Hepatocyte (in vitro differentiated cells): Measurements from ENCODE around the gene CIAO3. TPM values are rescaled to one million over a fixed set of nuclear protein-coding genes. Genes with fewer than 3 reads are reported as not detected.

ENCODE experiments used
- DNase-seq: peaks from one replicate; pipeline ENCODE4 v3.0.0-alpha.2; 2016; ENCODE audit warnings: low spot score
- H2AFZ ChIP-seq: fragments of 200-600 bp; sonication (generic); 2 replicates; pipeline ENCODE4 v1.6.0; 2016; ENCODE audit warnings: antibody characterized with exemption, mild to moderate bottlenecking
- H3K27ac ChIP-seq: fragments of 200-600 bp; sonication (generic); 2 replicates; pipeline ENCODE4 v1.5.1; 2016; ENCODE audit warnings: mild to moderate bottlenecking
- H3K27me3 ChIP-seq: fragments of 200-600 bp; sonication (generic); 2 replicates; pipeline ENCODE4 v1.6.1; 2016
- H3K36me3 ChIP-seq: fragments of 200-600 bp; sonication (generic); replicated peaks from 2 replicates; pipeline ENCODE4 v1.5.1; 2016; ENCODE audit warnings: low read depth; ENCODE audit not compliant: insufficient read depth
- H3K4me1 ChIP-seq: fragments of 200-600 bp; sonication (generic); 2 replicates; pipeline ENCODE4 v1.5.1; 2016; ENCODE audit warnings: mild to moderate bottlenecking, moderate library complexity; ENCODE audit not compliant: insufficient read depth
- H3K4me2 ChIP-seq: fragments of 200-600 bp; sonication (generic); 2 replicates; pipeline ENCODE4 v1.6.0; 2016
- H3K4me3 ChIP-seq: fragments of 200-600 bp; sonication (generic); 2 replicates; pipeline ENCODE4 v1.5.1; 2016; ENCODE audit warnings: mild to moderate bottlenecking
- H3K79me2 ChIP-seq: fragments of 200-600 bp; sonication (generic); 2 replicates; pipeline ENCODE4 v1.6.0; 2017; ENCODE audit warnings: mild to moderate bottlenecking
- H3K9me2 ChIP-seq: fragments of 200-600 bp; sonication (generic); replicated peaks from 2 replicates; pipeline ENCODE4 v1.6.0; 2017; ENCODE audit warnings: mild to moderate bottlenecking; ENCODE audit not compliant: insufficient read depth
- H3K9me3 ChIP-seq: fragments of 200-600 bp; sonication (generic); 2 replicates; pipeline ENCODE4 v1.5.1; 2016; ENCODE audit warnings: low read depth, mild to moderate bottlenecking
- H4K20me1 ChIP-seq: fragments of 200-600 bp; sonication (generic); 2 replicates; pipeline ENCODE4 v1.6.0; 2016; ENCODE audit warnings: mild to moderate bottlenecking; ENCODE audit not compliant: insufficient read depth, poor library complexity, severe bottlenecking
- CTCF ChIP-seq: fragments of 200-600 bp; sonication (generic); IDR thresholded peaks from 2 replicates; pipeline ENCODE4 v1.5.1; 2016; ENCODE audit warnings: antibody characterized with exemption, mild to moderate bottlenecking; ENCODE audit not compliant: poor library complexity
- EZH2 ChIP-seq: fragments of 200-600 bp; sonication (generic); IDR thresholded peaks from 2 replicates; pipeline ENCODE4 v1.6.1; 2016; ENCODE audit warnings: antibody characterized with exemption, mild to moderate bottlenecking, borderline replicate concordance
- EZH2phosphoT487 ChIP-seq: fragments of 200-600 bp; sonication (generic); IDR thresholded peaks from one replicate; pipeline ENCODE4 v1.6.1; 2018; ENCODE audit warnings: antibody characterized with exemption, mild to moderate bottlenecking, low read depth, moderate library complexity; ENCODE audit not compliant: unreplicated experiment, severe bottlenecking
- WGBS: methylation state at CpG from one replicate; pipeline ENCODE4 v1.1.6; 2016; ENCODE audit warnings: low lambda C conversion rate; ENCODE audit errors: missing lambda C conversion rate; 5-methylcytosine and 5-hydroxymethylcytosine counted together
- polyA plus RNA-seq: library from polyadenylated mRNA; unstranded; fragments of >200 nt; fragmentation: Nextera tagmentation; extraction: Ambion mirVana; gene quantifications from 2 replicates; pipeline ENCODE4 v1.2.1, GENCODE V29; 2016
- total RNA-seq: library from RNA; depleted of rRNA; stranded (reverse); fragments of >200 nt; gene quantifications from 2 replicates; pipeline ENCODE4 v1.2.3, GENCODE V29; 2014

The CIAO3 gene
- total and polyA plus RNA-seq, 2 experiments from 2014 or later: 39.0 to 42.8 TPM

- Histone ChIP-seq H3K9me3 (no peaks in the 10 kb centered on the region), H3K36me3 (no peaks in the 10 kb centered on the region), H3K27me3 (peaks cover 7% of the 10 kb centered on the region), H4K20me1 (no peaks in the 10 kb centered on the region), H3K4me3 (no peak overlapping the region), H3K4me2 (no peak overlapping the region), H3K9me2 (no peaks in the 10 kb centered on the region), H3K4me1 (peaks cover 17% of the 10 kb centered on the region), H2AFZ (no peak overlapping the region), H3K27ac (no peak overlapping the region), H3K79me2 (no peaks in the 10 kb centered on the region)
- WGBS: 95% methylated on average over 36 of the region's 37 CpGs
- DNase-seq: no peak
- TF ChIP-seq EZH2 (no peak), EZH2phosphoT487 (no peak), CTCF (no peak)
Measured at GRCh38 chr16:729768-730665, 10.8 kb downstream of the CIAO3 start.

GRCh38 chr16:728890-729744 lies 11.7 kb downstream of the CIAO3 start:
- peak overlapping the region; percentile 99 for H3K4me2 ChIP-seq
- H3K9me3 ChIP-seq: no peaks in the 10 kb centered on the region
- no peak for DNase-seq
- WGBS: 71% methylated on average over 47 of the region's 55 CpGs
- H3K27ac ChIP-seq: no peak overlapping the region
- H3K79me2 ChIP-seq: no peaks in the 10 kb centered on the region
- no peak overlapping the region for H3K4me3 ChIP-seq
- H2AFZ ChIP-seq: no peak overlapping the region
- H4K20me1 ChIP-seq: no peaks in the 10 kb centered on the region
- TF ChIP-seq CTCF (no peak), EZH2phosphoT487 (no peak), EZH2 (no peak)
- H3K27me3 ChIP-seq: peaks cover 7% of the 10 kb centered on the region
- no peaks in the 10 kb centered on the region for H3K36me3 ChIP-seq
- no peaks in the 10 kb centered on the region for H3K9me2 ChIP-seq
- H3K4me1 ChIP-seq: peaks cover 17% of the 10 kb centered on the region

GRCh38 chr16:728131-728889 lies 12.5 kb downstream of the CIAO3 start:
- 2% methylated on average over 8 of the region's 80 CpGs for WGBS
- Histone ChIP-seq H3K9me2 (no peaks in the 10 kb centered on the region), H3K4me1 (peaks cover 17% of the 10 kb centered on the region), H4K20me1 (no peaks in the 10 kb centered on the region), H3K27me3 (peaks cover 7% of the 10 kb centered on the region), H3K36me3 (no peaks in the 10 kb centered on the region), H3K4me3 (peak overlapping the region; percentile 38), H3K27ac (no peak overlapping the region), H3K4me2 (peak overlapping the region; percentile 99), H3K79me2 (no peaks in the 10 kb centered on the region), H2AFZ (peak overlapping the region; percentile 45), H3K9me3 (no peaks in the 10 kb centered on the region)
- TF ChIP-seq EZH2 (no peak), CTCF (no peak), EZH2phosphoT487 (no peak)
- peak; percentile 85 for DNase-seq
